ENCODE measurements around the gene ATP6V1C2. TPM values are rescaled to one million over a fixed set of nuclear protein-coding genes. Genes with fewer than 3 reads are reported as not detected.

ATP6V1C2 gene
- polyA plus RNA-seq, 2 of the 4 experiments (the other 2 are of a cell fraction): 0.08 to 0.14 TPM

- H3K27ac ChIP-seq: no peak overlapping the region
- ATAC-seq (no peak), DNase-seq (ENCODE audit: low read depth in 1 of 2, low spot score in 1 of 2) (no peak), FAIRE-seq (no peak)
- H3K4me2 ChIP-seq: no peak overlapping the region
- H3K9me3 ChIP-seq: peaks cover 3% of the 10 kb centered on the region; the same call in 1 of the 3 replicates
- H3K4me3 ChIP-seq: no peak overlapping the region
- no peak for TF ChIP-seq NR3C1 (IDR thresholded peaks at IDR 0.05)
- no peak for TF ChIP-seq FOSL2 (IDR thresholded peaks at IDR 0.05)
- TF ChIP-seq FOSL2 (CRISPR knock-in tag; IDR thresholded peaks at IDR 0.05): no peak
- TF ChIP-seq CTCF (IDR thresholded peaks at IDR 0.05): no peak
- TF ChIP-seq BCL3 (IDR thresholded peaks at IDR 0.05): no peak
- TF ChIP-seq HMGXB4 (CRISPR knock-in tag; IDR thresholded peaks at IDR 0.05; ENCODE audit: borderline replicate concordance): no peak
- TF ChIP-seq HOXB5 (CRISPR knock-in tag; IDR thresholded peaks at IDR 0.05): no peak
- ChIA-PET POLR2A (no interaction called here), CTCF (interaction anchor here (0.6 to 0.9 kb wide), 2 partner anchors 26 to 106 kb away, joined by 3 read pairs; partner anchors contain the start of gene PDIA6)
- 84% methylated on average over 5 of the region's 5 CpGs for WGBS (ENCODE audit: missing lambda C conversion rate)
- H3K4me1 ChIP-seq: no peaks in the 10 kb centered on the region
These were observed 15.4 kb upstream of the ATP6V1C2 start for GRCh38 chr2:10706033-10706432.

GRCh38 chr2:10707831-10708230 lies 13.6 kb upstream of the ATP6V1C2 start:
- Histone ChIP-seq H3K27ac (no peak overlapping the region), H3K4me3 (no peak overlapping the region), H3K9me3 (peaks cover 3% of the 10 kb centered on the region; the same call in 1 of the 3 replicates), H3K4me2 (no peak overlapping the region), H3K4me1 (no peaks in the 10 kb centered on the region)
- ATAC-seq: no peak
- FAIRE-seq: no peak
- CTCF ChIA-PET: interaction anchor here (1.2 to 2.3 kb wide), 4 partner anchors 15 to 425 kb away, joined by 3 to 7 read pairs (median 4); a partner anchor contains a TSS
- DNase-seq (ENCODE audit: low read depth in 1 of 2, low spot score in 1 of 2): no peak
- no peak for TF ChIP-seq ATOH8 (CRISPR knock-in tag; IDR thresholded peaks at IDR 0.05; ENCODE audit: low read depth)
- no peak for TF ChIP-seq BCL3 (IDR thresholded peaks at IDR 0.05)
- no peak for TF ChIP-seq CBX8 (IDR thresholded peaks at IDR 0.05)
- no peak for TF ChIP-seq HOXA7 (CRISPR knock-in tag; IDR thresholded peaks at IDR 0.05)
- TF ChIP-seq CHD4 (IDR thresholded peaks at IDR 0.05; ENCODE audit: borderline replicate concordance): no peak
- no peak for TF ChIP-seq NR3C1 (IDR thresholded peaks at IDR 0.05)
- TF ChIP-seq EHMT2 (IDR thresholded peaks at IDR 0.05; ENCODE audit: low read depth): no peak
- TF ChIP-seq JUNB (IDR thresholded peaks at IDR 0.05): no peak
- no peak for TF ChIP-seq NFE2L2 (conservative IDR thresholded peaks at IDR 0.05; ENCODE audit: low read length)
- no peak for TF ChIP-seq RCOR1 (IDR thresholded peaks at IDR 0.05; ENCODE audit: low read depth, low read length)
- TF ChIP-seq RAD21 (conservative IDR thresholded peaks at IDR 0.05 in 1 of 2, IDR thresholded peaks at IDR 0.05 in 1 of 2): no peak
- POLR2A ChIA-PET: no interaction called here
- 40% methylated on average over 10 of the region's 10 CpGs for WGBS (ENCODE audit: missing lambda C conversion rate)
